ENCODE measurements around the gene FBXO24.

Gene FBXO24

DNA sequence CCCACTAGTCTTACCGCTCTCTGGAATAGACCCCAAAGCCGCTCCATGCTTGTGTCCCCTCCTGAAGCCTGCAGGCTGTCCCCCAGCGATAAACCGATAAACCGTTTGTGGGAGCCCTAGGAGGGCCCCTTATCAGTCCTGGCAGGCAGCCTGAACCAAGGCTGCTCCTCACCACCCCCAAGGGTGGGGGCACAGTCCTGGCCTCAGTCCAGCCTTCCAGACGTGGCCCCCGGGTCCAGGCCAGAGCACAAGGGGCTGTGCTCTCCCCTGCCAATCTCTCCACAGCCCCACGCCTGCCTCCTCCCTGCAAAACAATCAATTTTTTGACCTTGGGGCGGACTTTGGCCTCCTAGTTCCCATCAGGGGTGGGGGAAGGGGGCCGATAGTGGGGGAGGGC lies 55.3 kb downstream of the FBXO24 start, which contains the start of gene TFR2:
TSS of gene TFR2 (minus strand) at position 90 of the 397 bp plus-strand sequence. CDS start at position 47, 43 bp downstream.
- H3K9ac ChIP-seq (ENCODE audit: low read depth, low read length, poor library complexity, severe bottlenecking): no peak within 1 kb of the TSS
- no peaks in the 10 kb centered on the region for H3K9me3 ChIP-seq (ENCODE audit: insufficient read depth, low read depth, low read length)
- H3K4me3 ChIP-seq (ENCODE audit: low read length, poor library complexity, severe bottlenecking): no peak within 1 kb of the TSS
- no peaks in the 10 kb centered on the region for H3K27me3 ChIP-seq (ENCODE audit: insufficient read depth, low read length, poor library complexity, severe bottlenecking)
- no peaks in the 10 kb centered on the region for H3K4me1 ChIP-seq (ENCODE audit: insufficient read depth, low read length, poor library complexity, severe bottlenecking)
- no peak for TF ChIP-seq EZH2phosphoT487 (IDR thresholded peaks at IDR 0.05; ENCODE audit: borderline replicate concordance)
- TF ChIP-seq, protein P1, sequence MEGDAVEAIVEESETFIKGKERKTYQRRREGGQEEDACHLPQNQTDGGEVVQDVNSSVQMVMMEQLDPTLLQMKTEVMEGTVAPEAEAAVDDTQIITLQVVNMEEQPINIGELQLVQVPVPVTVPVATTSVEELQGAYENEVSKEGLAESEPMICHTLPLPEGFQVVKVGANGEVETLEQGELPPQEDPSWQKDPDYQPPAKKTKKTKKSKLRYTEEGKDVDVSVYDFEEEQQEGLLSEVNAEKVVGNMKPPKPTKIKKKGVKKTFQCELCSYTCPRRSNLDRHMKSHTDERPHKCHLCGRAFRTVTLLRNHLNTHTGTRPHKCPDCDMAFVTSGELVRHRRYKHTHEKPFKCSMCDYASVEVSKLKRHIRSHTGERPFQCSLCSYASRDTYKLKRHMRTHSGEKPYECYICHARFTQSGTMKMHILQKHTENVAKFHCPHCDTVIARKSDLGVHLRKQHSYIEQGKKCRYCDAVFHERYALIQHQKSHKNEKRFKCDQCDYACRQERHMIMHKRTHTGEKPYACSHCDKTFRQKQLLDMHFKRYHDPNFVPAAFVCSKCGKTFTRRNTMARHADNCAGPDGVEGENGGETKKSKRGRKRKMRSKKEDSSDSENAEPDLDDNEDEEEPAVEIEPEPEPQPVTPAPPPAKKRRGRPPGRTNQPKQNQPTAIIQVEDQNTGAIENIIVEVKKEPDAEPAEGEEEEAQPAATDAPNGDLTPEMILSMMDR (conservative IDR thresholded peaks at IDR 0.05; ENCODE audit: low read length): no peak
- H4K20me1 ChIP-seq (ENCODE audit: insufficient read depth, low read length, poor library complexity, severe bottlenecking): no peaks in the 10 kb centered on the region
- no peaks in the 10 kb centered on the region for H3F3A ChIP-seq (ENCODE audit: low read depth)
- no peak within 1 kb of the TSS for H3K4me2 ChIP-seq (ENCODE audit: low read depth, low read length, poor library complexity, severe bottlenecking)
- no peaks in the 10 kb centered on the region for H3K36me3 ChIP-seq (ENCODE audit: insufficient read depth, low read length)
- no peaks in the 10 kb centered on the region for H3K9me2 ChIP-seq (replicated peaks; ENCODE audit: low read depth, low read length)
- H2AFZ ChIP-seq (ENCODE audit: low read length): no peak within 1 kb of the TSS
- H3K79me2 ChIP-seq (ENCODE audit: insufficient read depth, low read length): no peaks in the 10 kb centered on the region

- Histone ChIP-seq H3F3A (ENCODE audit: low read depth) (no peaks in the 10 kb centered on the region), H3K27me3 (ENCODE audit: insufficient read depth, low read length, poor library complexity, severe bottlenecking) (no peaks in the 10 kb centered on the region), H3K9me3 (ENCODE audit: insufficient read depth, low read depth, low read length) (no peaks in the 10 kb centered on the region), H3K4me1 (ENCODE audit: insufficient read depth, low read length, poor library complexity, severe bottlenecking) (no peaks in the 10 kb centered on the region), H3K9ac (ENCODE audit: low read depth, low read length, poor library complexity, severe bottlenecking) (no peak overlapping the region), H3K4me2 (ENCODE audit: low read depth, low read length, poor library complexity, severe bottlenecking) (no peak overlapping the region), H3K36me3 (ENCODE audit: insufficient read depth, low read length) (no peaks in the 10 kb centered on the region), H2AFZ (ENCODE audit: low read length) (no peak overlapping the region), H3K79me2 (ENCODE audit: insufficient read depth, low read length) (no peaks in the 10 kb centered on the region), H4K20me1 (ENCODE audit: insufficient read depth, low read length, poor library complexity, severe bottlenecking) (no peaks in the 10 kb centered on the region), H3K4me3 (ENCODE audit: low read length, poor library complexity, severe bottlenecking) (no peak overlapping the region), H3K9me2 (replicated peaks; ENCODE audit: low read depth, low read length) (no peaks in the 10 kb centered on the region)
- TF ChIP-seq EZH2phosphoT487 (IDR thresholded peaks at IDR 0.05; ENCODE audit: borderline replicate concordance): no peak
- TF ChIP-seq, protein P1 (conservative IDR thresholded peaks at IDR 0.05; ENCODE audit: low read length): no peak
Observed at GRCh38 chr7:100641860-100642533, 55.9 kb downstream of the FBXO24 start.

GRCh38 chr7:100642534-100642907 lies 56.4 kb downstream of the FBXO24 start:
- H3K79me2 ChIP-seq (ENCODE audit: insufficient read depth, low read length): no peaks in the 10 kb centered on the region
- no peaks in the 10 kb centered on the region for H3K36me3 ChIP-seq (ENCODE audit: insufficient read depth, low read length)
- H2AFZ ChIP-seq (ENCODE audit: low read length): no peak overlapping the region
- no peaks in the 10 kb centered on the region for H3K9me3 ChIP-seq (ENCODE audit: insufficient read depth, low read depth, low read length)
- H3K9me2 ChIP-seq (replicated peaks; ENCODE audit: low read depth, low read length): no peaks in the 10 kb centered on the region
- TF ChIP-seq, protein P1 (conservative IDR thresholded peaks at IDR 0.05; ENCODE audit: low read length): no peak
- no peak for TF ChIP-seq EZH2phosphoT487 (IDR thresholded peaks at IDR 0.05; ENCODE audit: borderline replicate concordance)
- H3K4me1 ChIP-seq (ENCODE audit: insufficient read depth, low read length, poor library complexity, severe bottlenecking): no peaks in the 10 kb centered on the region
- H4K20me1 ChIP-seq (ENCODE audit: insufficient read depth, low read length, poor library complexity, severe bottlenecking): no peaks in the 10 kb centered on the region
- no peaks in the 10 kb centered on the region for H3K27me3 ChIP-seq (ENCODE audit: insufficient read depth, low read length, poor library complexity, severe bottlenecking)
- H3K4me3 ChIP-seq (ENCODE audit: low read length, poor library complexity, severe bottlenecking): no peak overlapping the region
- no peaks in the 10 kb centered on the region for H3F3A ChIP-seq (ENCODE audit: low read depth)
- no peak overlapping the region for H3K9ac ChIP-seq (ENCODE audit: low read depth, low read length, poor library complexity, severe bottlenecking)
- no peak overlapping the region for H3K4me2 ChIP-seq (ENCODE audit: low read depth, low read length, poor library complexity, severe bottlenecking)

Data from Loucy (cell line).